Immature natural killer cell (primary cell): ENCODE data around the gene SALL2. TPM values are rescaled to one million over a fixed set of nuclear protein-coding genes. Genes with fewer than 3 reads are reported as not detected.
A peak's percentile ranks its signal among the peaks of the same experiment; 100 is the strongest.
"Not testable (repeated sequence)": the region's sequence is repeated elsewhere in the genome, so short reads cannot be mapped to it uniquely, and the experiment has no call there.

ENCODE experiments used
- DNase-seq, 3 donors: peaks; one replicate each; pipeline ENCODE4 v3.0.0; 2022; ENCODE audit warnings: mixed read lengths in 1 of 3
- H3K27ac Mint-ChIP-seq, 6 donors: one replicate each; pipeline ENCODE4 v1.8.0; 2020; ENCODE audit warnings: mixed read lengths in 6 of 6, mild to moderate bottlenecking in 5 of 6, inconsistent platforms in 4 of 6, moderate library complexity in 3 of 6
- H3K27me3 Mint-ChIP-seq, 3 donors: one replicate each; pipeline ENCODE4 v1.8.0; 2020 to 2021; ENCODE audit warnings: low read depth in 3 of 3, mild to moderate bottlenecking in 3 of 3, mixed read lengths in 3 of 3, moderate library complexity in 3 of 3, inconsistent platforms in 1 of 3
- H3K36me3 Mint-ChIP-seq, 3 donors: one replicate each; pipeline ENCODE4 v1.8.0; 2020; ENCODE audit warnings: mixed read lengths in 3 of 3, inconsistent platforms in 2 of 3, mild to moderate bottlenecking in 2 of 3
- H3K4me1 Mint-ChIP-seq, 2 donors: one replicate each; pipeline ENCODE4 v1.8.0; 2020; ENCODE audit warnings: inconsistent platforms in 2 of 2, mild to moderate bottlenecking in 2 of 2, mixed read lengths in 2 of 2, moderate library complexity in 1 of 2
- H3K4me3 Mint-ChIP-seq, 5 donors: one replicate each; pipeline ENCODE4 v1.8.0; 2020; ENCODE audit warnings: mild to moderate bottlenecking in 5 of 5, mixed read lengths in 5 of 5, inconsistent platforms in 3 of 5, moderate library complexity in 3 of 5
- H3K9me3 Mint-ChIP-seq, 6 donors: one replicate each; pipeline ENCODE4 v1.8.0; 2020; ENCODE audit warnings: mild to moderate bottlenecking in 6 of 6, mixed read lengths in 6 of 6, inconsistent platforms in 4 of 6, moderate library complexity in 3 of 6
- polyA plus RNA-seq, 3 donors: library from polyadenylated mRNA; unstranded; fragments of 300-500 nt; fragmentation: Illumina TruSeq; gene quantifications; one replicate each; pipeline ENCODE4 v1.2.3, GENCODE V29; 2021

Gene SALL2
- polyA plus RNA-seq: 1 to 10 TPM in 2 of 3 donors, under 1 TPM in 1; 0.80 to 1.6 (median 1.2) TPM

DNA sequence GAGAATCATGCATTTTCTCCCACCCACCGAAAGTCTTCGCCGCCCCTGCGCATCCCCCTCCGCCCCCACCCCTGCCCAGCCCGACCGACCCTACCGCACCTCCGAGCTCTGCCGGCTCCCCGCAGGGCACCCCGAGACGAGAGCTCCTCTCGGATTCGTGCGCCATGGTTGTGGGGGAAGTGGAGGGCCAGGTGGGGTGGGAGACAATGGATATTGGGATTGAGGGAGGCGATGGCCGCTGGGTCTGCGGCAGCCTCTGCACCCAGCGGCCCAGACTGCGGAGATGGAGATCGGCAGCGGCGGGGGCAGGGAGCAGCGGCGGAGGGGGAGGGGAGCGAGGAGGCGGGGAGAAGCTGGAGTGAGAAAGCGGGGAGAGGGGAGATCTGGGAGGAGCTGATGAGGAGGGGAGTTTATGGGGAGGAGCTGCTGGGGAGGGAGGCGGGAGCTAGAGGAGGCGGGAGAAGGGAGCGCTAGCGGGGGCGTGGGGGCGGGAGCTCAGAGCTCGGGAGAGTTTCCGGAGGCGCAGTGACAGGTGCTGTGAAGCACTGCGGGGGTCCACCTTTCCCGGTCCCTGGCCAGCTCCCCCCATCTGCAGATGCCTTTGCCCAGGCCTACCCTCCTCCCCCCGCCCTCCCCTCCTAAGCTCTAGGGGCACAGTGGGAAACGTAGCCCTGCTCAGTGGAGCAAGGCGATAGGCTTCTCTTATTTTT is at the start of gene SALL2:
TSS of gene SALL2 (minus strand) at position 385 of the 710 bp plus-strand sequence. CDS start at position 166, 219 bp downstream.
- peak; percentile 30 to 44 (median 43) for DNase-seq
- Mint-ChIP-seq H3K27me3 (peaks cover 0 to 8% (median 1%) of the 10 kb centered on the region in 3 donors), H3K36me3 (peaks cover 0 to 3% (median 0%) of the 10 kb centered on the region in 3 donors), H3K4me3 (peak within 1 kb of the TSS; percentile 79 to 91 (median 83)), H3K27ac (peak within 1 kb of the TSS in 4 of 6 donors; percentile 19 to 81 (median 62)), H3K9me3 (no peaks in the 10 kb centered on the region), H3K4me1 (peaks cover 11 to 15% of the 10 kb centered on the region in 2 donors)

DNA sequence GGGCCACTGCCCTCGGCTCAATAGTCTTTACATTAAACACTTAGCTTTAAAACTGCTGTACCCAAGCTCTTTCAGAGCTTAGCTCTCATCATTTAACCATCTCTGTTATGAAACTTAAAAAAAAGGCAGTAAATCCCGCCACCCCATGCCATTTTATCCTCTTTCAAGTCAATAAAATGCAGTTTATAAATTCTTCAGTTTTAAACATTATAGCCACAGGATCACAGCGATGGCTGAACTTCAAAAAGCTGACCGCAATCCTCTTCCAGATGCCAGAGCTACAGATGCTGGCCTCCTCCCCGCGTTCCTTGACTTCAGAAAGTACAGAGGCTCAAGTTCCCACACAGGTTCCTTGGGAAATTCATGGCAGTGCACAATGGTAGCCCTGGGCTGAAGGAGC is 49.5 kb upstream of the SALL2 start:
- H3K27me3 Mint-ChIP-seq: peaks cover 0 to 16% (median 4%) of the 10 kb centered on the region in 3 donors
- no peak for DNase-seq
- no peak overlapping the region for H3K4me3 Mint-ChIP-seq
- H3K4me1 Mint-ChIP-seq: no peaks in the 10 kb centered on the region
- no peak overlapping the region for H3K27ac Mint-ChIP-seq
- peaks cover 0 to 2% (median 0%) of the 10 kb centered on the region in 6 donors for H3K9me3 Mint-ChIP-seq
- peaks cover 0 to 3% (median 0%) of the 10 kb centered on the region in 3 donors for H3K36me3 Mint-ChIP-seq

DNA sequence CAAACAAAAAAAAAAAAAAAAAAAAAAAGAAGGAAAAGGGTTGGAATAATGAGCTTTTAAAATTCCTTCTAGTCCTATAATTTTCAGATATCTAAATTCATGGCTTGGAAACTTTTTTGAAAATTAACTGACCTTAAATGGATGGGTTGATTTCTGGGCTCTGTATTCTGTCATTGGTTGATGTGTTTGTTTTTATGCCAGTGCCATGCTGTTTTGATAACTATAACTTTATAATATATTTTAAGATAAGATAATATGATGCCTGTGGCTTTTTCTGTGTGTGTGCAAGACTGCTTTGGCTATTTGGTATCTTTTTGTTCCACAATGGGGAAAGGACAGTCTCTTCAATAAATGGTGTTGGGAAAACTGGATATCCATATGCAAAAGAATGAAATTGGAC is 46.5 kb upstream of the SALL2 start:
- peaks cover 0 to 2% (median 0%) of the 10 kb centered on the region in 6 donors for H3K9me3 Mint-ChIP-seq
- no peaks in the 10 kb centered on the region for H3K4me1 Mint-ChIP-seq
- H3K4me3 Mint-ChIP-seq: no peak overlapping the region
- H3K36me3 Mint-ChIP-seq: peaks cover 0 to 3% (median 0%) of the 10 kb centered on the region in 3 donors
- DNase-seq: no peak
- H3K27me3 Mint-ChIP-seq: peaks cover 0 to 17% (median 6%) of the 10 kb centered on the region in 3 donors
- no peak overlapping the region for H3K27ac Mint-ChIP-seq

DNA sequence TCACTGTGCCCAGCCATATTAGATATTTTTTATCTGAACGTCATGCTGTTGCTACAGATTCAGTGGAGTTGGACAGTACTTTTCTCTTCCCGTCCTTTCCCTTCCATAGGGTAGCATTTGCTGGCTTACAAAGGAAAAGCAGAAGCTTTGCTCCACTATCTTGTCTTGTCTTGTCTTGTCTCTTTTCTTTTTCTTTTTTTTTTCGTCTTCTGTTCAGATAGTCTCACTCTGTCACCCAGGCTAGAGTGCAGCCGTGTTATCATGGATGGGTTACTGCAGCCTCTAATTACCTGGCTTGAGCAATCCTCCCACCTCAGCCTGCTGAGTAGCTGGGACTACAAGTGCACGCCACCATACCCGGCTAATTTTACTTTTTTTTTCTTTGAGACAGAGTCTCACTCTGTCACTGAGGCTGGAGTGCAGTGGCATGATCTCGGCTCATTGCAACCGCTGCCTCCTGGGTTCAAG is 32.6 kb upstream of the SALL2 start:
- DNase-seq: no peak
- no peak overlapping the region for H3K27ac Mint-ChIP-seq
- H3K4me3 Mint-ChIP-seq: no peak overlapping the region

GRCh38 chr14:21557084-21557901 is 31.1 kb upstream of the SALL2 start:
- H3K27ac Mint-ChIP-seq: peak overlapping the region in 5 of 6 donors; percentile 43 to 87 (median 50)
- H3K36me3 Mint-ChIP-seq: no peaks in the 10 kb centered on the region
- H3K4me1 Mint-ChIP-seq: peaks cover 4 to 9% of the 10 kb centered on the region in 2 donors
- H3K27me3 Mint-ChIP-seq: peaks cover 2 to 3% (median 2%) of the 10 kb centered on the region in 3 donors
- H3K4me3 Mint-ChIP-seq: peak overlapping the region; percentile 22 to 73 (median 34)
- DNase-seq: peak; percentile 60 to 70 (median 66)
- no peaks in the 10 kb centered on the region for H3K9me3 Mint-ChIP-seq

More for the DNA sequence above, 32.6 kb upstream of the SALL2 start:
- Mint-ChIP-seq H3K9me3 (no peaks in the 10 kb centered on the region), H3K4me1 (peaks cover 4 to 9% of the 10 kb centered on the region in 2 donors), H3K36me3 (no peaks in the 10 kb centered on the region), H3K27me3 (peaks cover 0 to 3% (median 2%) of the 10 kb centered on the region in 3 donors)

GRCh38 chr14:21556378-21557083 is 30.4 kb upstream of the SALL2 start:
- Mint-ChIP-seq H3K4me3 (no peak overlapping the region), H3K9me3 (no peaks in the 10 kb centered on the region), H3K27ac (no peak overlapping the region)

DNA sequence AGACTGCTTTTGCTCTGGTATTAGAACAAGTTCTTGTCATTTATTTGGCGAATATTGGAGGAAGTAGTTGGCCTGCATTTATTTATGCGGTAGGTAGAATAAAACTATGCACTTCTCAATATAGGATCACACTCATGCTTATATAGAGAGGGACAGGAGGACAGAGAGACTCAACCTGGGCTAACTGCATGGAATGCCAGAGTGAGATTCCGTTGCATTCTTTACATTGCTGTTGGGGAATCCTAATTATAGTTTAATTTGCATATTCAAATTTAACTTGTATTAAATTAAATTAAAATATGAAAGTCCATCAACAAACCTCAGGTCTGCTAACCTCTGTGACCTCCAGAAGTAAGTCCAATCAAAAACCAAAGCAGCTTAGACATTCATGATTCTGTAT is 27.1 kb upstream of the SALL2 start:
- no peak overlapping the region for H3K27ac Mint-ChIP-seq

More at GRCh38 chr14:21556378-21557083, 30.4 kb upstream of the SALL2 start:
- peaks cover 4 to 9% of the 10 kb centered on the region in 2 donors for H3K4me1 Mint-ChIP-seq
- H3K36me3 Mint-ChIP-seq: no peaks in the 10 kb centered on the region
- peaks cover 2 to 3% (median 2%) of the 10 kb centered on the region in 3 donors for H3K27me3 Mint-ChIP-seq
- no peak for DNase-seq

GRCh38 chr14:21544588-21544987 is 18.4 kb upstream of the SALL2 start:
- not testable (repeated sequence) for H3K27me3 Mint-ChIP-seq, H3K36me3 Mint-ChIP-seq, H3K27ac Mint-ChIP-seq, H3K9me3 Mint-ChIP-seq, H3K4me3 Mint-ChIP-seq, H3K4me1 Mint-ChIP-seq, DNase-seq

More for the DNA sequence above, 27.1 kb upstream of the SALL2 start:
- Mint-ChIP-seq H3K27me3 (peaks cover 2 to 3% (median 2%) of the 10 kb centered on the region in 3 donors), H3K36me3 (no peaks in the 10 kb centered on the region), H3K4me3 (no peak overlapping the region), H3K4me1 (peaks cover 4 to 9% of the 10 kb centered on the region in 2 donors), H3K9me3 (no peaks in the 10 kb centered on the region)
- no peak for DNase-seq

GRCh38 chr14:21543963-21544362 is 17.8 kb upstream of the SALL2 start:
- Mint-ChIP-seq H3K36me3 (no peaks in the 10 kb centered on the region), H3K4me1 (no peaks in the 10 kb centered on the region), H3K27me3 (peaks cover 2 to 13% (median 3%) of the 10 kb centered on the region in 3 donors), H3K4me3 (no peak overlapping the region), H3K27ac (no peak overlapping the region), H3K9me3 (no peaks in the 10 kb centered on the region)
- no peak for DNase-seq

DNA sequence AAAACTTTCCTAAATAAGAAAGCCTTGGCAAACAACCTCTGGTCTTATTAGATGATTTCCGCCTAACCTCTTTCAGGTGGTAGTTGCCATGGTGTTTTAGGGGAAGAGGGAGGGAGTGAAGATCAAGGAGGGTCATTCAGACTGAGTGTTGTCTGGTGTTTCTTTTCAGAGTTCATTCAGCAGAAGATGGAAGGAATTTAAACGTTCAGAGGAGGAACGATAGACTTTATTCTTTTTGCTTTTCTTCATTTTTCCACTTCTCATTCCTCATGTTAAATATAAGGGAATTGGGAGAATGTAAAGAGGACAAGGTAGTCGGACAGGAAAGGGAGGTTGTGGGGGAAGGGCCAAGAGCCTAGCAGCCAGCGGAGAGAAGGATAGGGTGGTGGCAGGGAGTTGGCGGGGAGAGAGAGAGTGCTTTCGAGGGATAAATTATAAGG is 17.4 kb upstream of the SALL2 start:
- no peak for DNase-seq
- Mint-ChIP-seq H3K9me3 (no peaks in the 10 kb centered on the region), H3K27me3 (peaks cover 2 to 17% (median 3%) of the 10 kb centered on the region in 3 donors), H3K4me1 (no peaks in the 10 kb centered on the region), H3K4me3 (no peak overlapping the region), H3K27ac (no peak overlapping the region), H3K36me3 (no peaks in the 10 kb centered on the region)

DNA sequence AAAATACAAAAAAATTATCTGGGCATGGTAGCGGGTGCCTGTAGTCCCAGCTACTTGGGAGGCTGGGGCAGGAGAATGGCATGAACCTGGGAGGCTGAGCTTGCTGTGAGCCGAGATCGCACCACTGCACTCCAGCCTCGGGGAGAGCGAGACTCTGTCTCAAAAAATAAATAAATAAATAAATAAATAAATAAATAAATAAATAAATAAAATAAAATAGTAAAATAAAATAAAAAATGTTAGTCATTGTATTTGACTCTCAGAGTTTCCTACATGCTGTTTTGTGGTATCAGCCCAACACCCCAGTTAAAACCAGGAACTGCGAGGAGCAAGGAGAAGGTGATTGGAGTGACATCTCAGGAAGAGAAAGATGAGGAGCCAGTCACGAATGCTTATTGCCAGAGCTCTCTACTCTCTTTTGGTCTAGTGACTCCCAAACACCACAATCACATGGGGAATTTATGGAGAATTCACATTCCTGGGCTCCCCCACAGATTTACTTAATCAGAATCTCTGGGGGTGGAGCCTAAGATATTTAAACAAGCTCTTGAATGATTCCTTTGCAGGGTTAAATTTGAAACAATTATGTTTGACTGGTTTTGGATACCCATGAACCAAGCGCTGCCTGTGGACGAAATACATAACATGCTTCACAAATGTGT is 15.4 kb upstream of the SALL2 start:
- H3K4me1 Mint-ChIP-seq: peaks cover 0 to 9% of the 10 kb centered on the region in 2 donors
- peaks cover 0 to 4% (median 0%) of the 10 kb centered on the region in 3 donors for H3K36me3 Mint-ChIP-seq
- DNase-seq: no peak
- H3K9me3 Mint-ChIP-seq: peaks cover 0 to 2% (median 0%) of the 10 kb centered on the region in 6 donors
- H3K27ac Mint-ChIP-seq: no peak overlapping the region
- H3K27me3 Mint-ChIP-seq: peaks cover 3 to 20% (median 5%) of the 10 kb centered on the region in 3 donors
- H3K4me3 Mint-ChIP-seq: no peak overlapping the region

DNA sequence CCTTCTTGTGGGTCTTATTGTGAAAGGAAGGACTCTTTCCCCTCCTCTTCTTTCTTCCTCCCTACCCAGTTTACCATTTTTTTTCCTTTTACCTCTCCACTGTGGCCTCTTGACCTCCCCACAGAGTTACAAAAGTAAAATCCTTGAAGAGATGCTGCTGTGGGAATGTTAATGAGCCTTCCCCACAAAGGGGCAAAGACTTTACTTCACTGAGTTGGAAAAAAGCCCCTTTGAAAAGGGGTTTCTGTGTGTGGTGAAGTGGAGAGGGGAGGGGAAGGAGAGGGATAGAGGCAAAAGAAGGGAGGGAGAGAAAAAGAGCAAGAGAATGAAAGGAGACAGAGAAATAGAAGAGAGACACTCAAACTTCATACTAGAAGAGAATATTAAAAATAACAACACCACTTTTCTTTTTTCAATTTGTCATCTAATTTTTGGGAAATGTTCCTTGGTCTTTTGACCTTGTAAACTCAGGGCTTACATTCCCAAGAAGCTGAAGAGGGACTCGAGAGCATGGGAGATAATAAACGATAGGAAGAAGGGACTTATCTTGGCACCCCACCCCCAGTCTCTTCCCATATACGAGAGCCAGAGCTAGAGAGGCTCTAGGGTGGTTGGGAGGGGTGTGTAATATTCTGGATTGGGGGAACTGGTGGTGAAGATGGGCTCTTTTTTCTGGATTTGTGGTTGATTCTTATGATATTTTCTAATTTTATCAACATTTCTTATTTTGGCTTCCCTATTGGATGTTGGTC is 13.2 kb upstream of the SALL2 start:
- peaks cover 7 to 25% (median 17%) of the 10 kb centered on the region in 3 donors for H3K27me3 Mint-ChIP-seq
- no peak overlapping the region for H3K4me3 Mint-ChIP-seq

More for the DNA sequence above, 13.2 kb upstream of the SALL2 start:
- no peak for DNase-seq
- Mint-ChIP-seq H3K27ac (no peak overlapping the region), H3K4me1 (peaks cover 0 to 14% of the 10 kb centered on the region in 2 donors), H3K9me3 (peaks cover 0 to 2% (median 0%) of the 10 kb centered on the region in 6 donors), H3K36me3 (peaks cover 0 to 4% (median 0%) of the 10 kb centered on the region in 3 donors)
